ENCODE results near the gene TFDP2. TPM values are rescaled to one million over a fixed set of nuclear protein-coding genes. Genes with fewer than 3 reads are reported as not detected.

Gene TFDP2
- total RNA-seq, 4 donors from 2014 or later: 21.6 to 58.7 (median 44.1) TPM

DNA sequence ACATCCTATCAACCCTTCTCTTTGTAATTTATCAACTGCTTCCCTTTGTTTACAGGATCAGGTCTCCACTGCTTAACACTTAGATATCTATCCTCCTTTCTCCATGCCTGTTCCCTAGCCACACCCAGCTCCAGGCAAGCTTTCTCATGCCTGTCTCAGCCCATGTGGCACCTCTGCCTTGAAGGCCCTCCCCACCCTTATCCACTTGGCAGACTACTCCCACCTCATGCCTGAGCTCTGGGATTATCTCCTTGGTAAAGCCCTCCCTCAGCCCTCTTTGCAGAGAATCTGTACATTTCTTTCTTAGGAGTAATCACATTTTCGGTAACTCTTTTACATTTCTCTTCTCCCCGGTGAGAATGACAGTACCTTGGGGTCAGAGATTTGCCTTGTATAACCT is 176.9 kb downstream of the TFDP2 start:
- no peak for TF ChIP-seq POLR2A (IDR thresholded peaks at IDR 0.05)
- no peak for TF ChIP-seq POLR2AphosphoS5 (IDR thresholded peaks at IDR 0.05)
- no peak for TF ChIP-seq EP300 (IDR thresholded peaks at IDR 0.05)
- TF ChIP-seq, protein P1, sequence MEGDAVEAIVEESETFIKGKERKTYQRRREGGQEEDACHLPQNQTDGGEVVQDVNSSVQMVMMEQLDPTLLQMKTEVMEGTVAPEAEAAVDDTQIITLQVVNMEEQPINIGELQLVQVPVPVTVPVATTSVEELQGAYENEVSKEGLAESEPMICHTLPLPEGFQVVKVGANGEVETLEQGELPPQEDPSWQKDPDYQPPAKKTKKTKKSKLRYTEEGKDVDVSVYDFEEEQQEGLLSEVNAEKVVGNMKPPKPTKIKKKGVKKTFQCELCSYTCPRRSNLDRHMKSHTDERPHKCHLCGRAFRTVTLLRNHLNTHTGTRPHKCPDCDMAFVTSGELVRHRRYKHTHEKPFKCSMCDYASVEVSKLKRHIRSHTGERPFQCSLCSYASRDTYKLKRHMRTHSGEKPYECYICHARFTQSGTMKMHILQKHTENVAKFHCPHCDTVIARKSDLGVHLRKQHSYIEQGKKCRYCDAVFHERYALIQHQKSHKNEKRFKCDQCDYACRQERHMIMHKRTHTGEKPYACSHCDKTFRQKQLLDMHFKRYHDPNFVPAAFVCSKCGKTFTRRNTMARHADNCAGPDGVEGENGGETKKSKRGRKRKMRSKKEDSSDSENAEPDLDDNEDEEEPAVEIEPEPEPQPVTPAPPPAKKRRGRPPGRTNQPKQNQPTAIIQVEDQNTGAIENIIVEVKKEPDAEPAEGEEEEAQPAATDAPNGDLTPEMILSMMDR (IDR thresholded peaks at IDR 0.05): no peak
- no peaks in the 10 kb centered on the region for H3K9me3 ChIP-seq
- H3K4me1 ChIP-seq: no peaks in the 10 kb centered on the region
- 57% methylated on average over 2 of the region's 2 CpGs for WGBS
- H3K36me3 ChIP-seq: peaks cover 10% of the 10 kb centered on the region
- no peaks in the 10 kb centered on the region for H3K27me3 ChIP-seq
- no peak overlapping the region for H3K27ac ChIP-seq
- DNase-seq (ENCODE audit: low spot score in 2 of 2): no peak
- H3K4me3 ChIP-seq: no peak overlapping the region

DNA sequence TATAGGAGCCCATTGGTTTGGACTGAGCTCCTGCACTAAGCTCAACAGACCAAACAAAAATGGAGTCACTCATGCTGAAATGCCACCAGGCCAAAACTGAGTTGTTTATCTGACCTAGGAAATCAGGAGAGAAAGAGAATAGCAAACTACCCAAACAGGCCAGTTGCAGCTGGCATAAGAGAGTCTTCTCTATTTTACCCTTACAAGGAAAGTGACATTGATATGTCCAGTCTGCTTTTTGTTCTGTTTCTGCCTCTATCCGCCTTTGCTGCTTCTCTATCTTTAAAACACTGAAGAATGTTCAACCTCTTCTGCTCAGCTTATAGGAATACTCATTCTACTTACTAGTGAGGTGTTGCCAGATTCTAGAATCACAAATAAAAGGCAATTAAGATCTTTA is 177.8 kb downstream of the TFDP2 start:
- Histone ChIP-seq H3K27ac (no peak overlapping the region), H3K36me3 (peaks cover 4% of the 10 kb centered on the region), H3K9me3 (no peaks in the 10 kb centered on the region), H3K27me3 (no peaks in the 10 kb centered on the region), H3K4me1 (no peaks in the 10 kb centered on the region), H3K4me3 (no peak overlapping the region)
- no peak for DNase-seq (ENCODE audit: low spot score in 2 of 2)
- TF ChIP-seq POLR2A (IDR thresholded peaks at IDR 0.05) (no peak), EP300 (IDR thresholded peaks at IDR 0.05) (no peak), POLR2AphosphoS5 (IDR thresholded peaks at IDR 0.05) (no peak)
- TF ChIP-seq, protein P1 (IDR thresholded peaks at IDR 0.05): no peak
- WGBS: 92% methylated on average over 1 of the region's 1 CpG

DNA sequence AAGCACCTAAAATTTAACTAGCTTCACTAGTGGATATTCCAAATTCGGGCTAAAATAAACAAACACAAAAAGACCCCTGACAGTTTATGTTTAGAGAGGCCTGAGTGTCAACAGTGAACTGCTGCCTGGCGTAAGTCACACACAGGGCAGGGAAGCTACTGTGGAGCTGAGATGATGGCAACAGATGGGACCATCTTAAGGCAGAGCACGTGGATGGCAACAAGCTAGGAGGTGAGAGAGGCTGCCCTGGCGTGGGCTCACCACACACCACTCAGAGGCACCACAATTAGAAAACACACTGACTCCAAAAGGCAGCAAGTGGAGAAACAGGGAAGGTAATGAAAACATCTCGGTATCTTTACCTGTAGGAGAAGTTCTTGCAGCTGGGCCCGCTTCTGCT is 179.6 kb downstream of the TFDP2 start:
- H3K27ac ChIP-seq: no peak overlapping the region
- H3K27me3 ChIP-seq: no peaks in the 10 kb centered on the region
- no peaks in the 10 kb centered on the region for H3K4me1 ChIP-seq
- no peak for DNase-seq (ENCODE audit: low spot score in 2 of 2)
- TF ChIP-seq, protein P1 (IDR thresholded peaks at IDR 0.05): no peak
- no peak for TF ChIP-seq POLR2AphosphoS5 (IDR thresholded peaks at IDR 0.05)
- no peak for TF ChIP-seq EP300 (IDR thresholded peaks at IDR 0.05)
- TF ChIP-seq POLR2A (IDR thresholded peaks at IDR 0.05): no peak
- 96% methylated on average over 6 of the region's 6 CpGs for WGBS
- H3K4me3 ChIP-seq: no peak overlapping the region
- no peaks in the 10 kb centered on the region for H3K9me3 ChIP-seq
- no peaks in the 10 kb centered on the region for H3K36me3 ChIP-seq

DNA sequence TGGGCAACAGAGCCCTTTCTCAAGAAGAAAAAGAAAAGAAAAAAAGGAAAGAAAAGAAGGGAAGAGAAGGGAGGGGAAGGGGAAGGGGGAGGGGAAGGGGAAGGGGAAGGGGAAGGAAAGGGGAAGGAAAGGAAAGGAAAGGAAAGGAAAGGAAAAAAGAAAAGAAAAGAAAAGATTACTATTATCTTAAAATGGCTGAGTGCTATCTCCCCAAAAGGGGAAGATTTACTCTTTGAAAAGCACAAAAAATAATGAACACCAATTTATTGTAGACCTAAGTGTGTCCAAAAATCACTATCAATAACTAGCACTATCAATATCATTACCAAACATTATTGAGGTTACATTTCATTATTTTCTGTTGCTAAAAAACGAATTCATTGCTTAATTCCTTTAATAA is 183.9 kb downstream of the TFDP2 start:
- WGBS: 87% methylated on average over 1 of the region's 1 CpG
- H3K27ac ChIP-seq: no peak overlapping the region
- H3K4me1 ChIP-seq: peaks cover 3% of the 10 kb centered on the region
- no peak for TF ChIP-seq POLR2A (IDR thresholded peaks at IDR 0.05)
- TF ChIP-seq EP300 (IDR thresholded peaks at IDR 0.05): no peak
- TF ChIP-seq, protein P1 (IDR thresholded peaks at IDR 0.05): no peak
- TF ChIP-seq POLR2AphosphoS5 (IDR thresholded peaks at IDR 0.05): no peak
- peaks cover 5% of the 10 kb centered on the region for H3K36me3 ChIP-seq
- no peak overlapping the region for H3K4me3 ChIP-seq
- H3K27me3 ChIP-seq: no peaks in the 10 kb centered on the region
- DNase-seq (ENCODE audit: low spot score in 2 of 2): no peak
- no peaks in the 10 kb centered on the region for H3K9me3 ChIP-seq

DNA sequence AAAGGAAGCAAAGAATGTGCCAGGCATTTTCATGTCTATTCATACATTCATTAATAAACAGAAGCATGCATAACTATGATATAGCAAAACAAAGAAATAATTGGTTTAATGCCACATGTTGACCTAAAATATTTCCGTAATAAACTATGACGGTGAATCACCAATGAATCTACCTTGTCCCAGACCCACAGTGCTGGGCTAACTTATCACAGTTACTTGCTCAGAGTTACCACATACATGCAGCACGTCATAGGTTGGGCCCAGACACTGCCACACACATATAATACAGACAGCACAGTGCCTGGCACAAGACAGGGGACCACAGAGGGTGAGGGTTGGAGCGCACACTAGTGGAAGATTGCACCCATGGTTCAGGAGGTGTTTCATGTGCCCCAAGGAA is 186.0 kb downstream of the TFDP2 start:
- whole genome bisulfite sequencing: 93% methylated on average over 4 of the region's 4 CpGs
- H3K27ac ChIP-seq: no peak overlapping the region
- H3K9me3 ChIP-seq: no peaks in the 10 kb centered on the region
- peaks cover 17% of the 10 kb centered on the region for H3K4me1 ChIP-seq
- TF ChIP-seq EP300 (IDR thresholded peaks at IDR 0.05): no peak
- TF ChIP-seq, protein P1 (IDR thresholded peaks at IDR 0.05): no peak
- TF ChIP-seq POLR2AphosphoS5 (IDR thresholded peaks at IDR 0.05): no peak
- TF ChIP-seq POLR2A (IDR thresholded peaks at IDR 0.05): no peak
- DNase-seq (ENCODE audit: low spot score in 2 of 2): no peak
- H3K4me3 ChIP-seq: no peak overlapping the region
- H3K36me3 ChIP-seq: peaks cover 9% of the 10 kb centered on the region
- no peaks in the 10 kb centered on the region for H3K27me3 ChIP-seq

Measured in suprapubic skin (tissue), 4 donors.